Cerebellar cortex (tissue), 1 donor: ENCODE data around the gene UNC5C.

Experiments
- DNase-seq: peaks from one replicate; pipeline ENCODE4 v3.0.0-alpha.2; 2015; ENCODE audit warnings: low spot score

The UNC5C gene

GRCh38 chr4:95343235-95343634, 205.5 kb downstream of the UNC5C start:
- DNase-seq: no peak

- DNase-seq: no peak
These were observed 208.6 kb downstream of the UNC5C start for GRCh38 chr4:95340191-95340590.

GRCh38 chr4:95325665-95326064, 223.1 kb downstream of the UNC5C start:
- DNase-seq: no peak

GRCh38 chr4:95319169-95319568, 229.6 kb downstream of the UNC5C start:
- peak; percentile 15 for DNase-seq

- DNase-seq: no peak
These were observed 230.3 kb downstream of the UNC5C start for GRCh38 chr4:95318483-95318882.

GRCh38 chr4:95318044-95318443, 230.7 kb downstream of the UNC5C start:
- DNase-seq: no peak

GRCh38 chr4:95317085-95317793, 231.5 kb downstream of the UNC5C start:
- DNase-seq: peak; percentile 30

GRCh38 chr4:95314573-95314972, 234.2 kb downstream of the UNC5C start:
- no peak for DNase-seq

GRCh38 chr4:95304898-95305297, 243.9 kb downstream of the UNC5C start:
- DNase-seq: no peak

GRCh38 chr4:95300304-95300703, 248.5 kb downstream of the UNC5C start:
- no peak for DNase-seq

GRCh38 chr4:95296052-95296451, 252.7 kb downstream of the UNC5C start:
- no peak for DNase-seq

- DNase-seq: no peak
These were observed 253.6 kb downstream of the UNC5C start for GRCh38 chr4:95295157-95295556.

GRCh38 chr4:95294321-95294720, 254.5 kb downstream of the UNC5C start:
- DNase-seq: no peak

- DNase-seq: no peak
These were observed 255.8 kb downstream of the UNC5C start for GRCh38 chr4:95293014-95293413.

GRCh38 chr4:95290702-95291101, 258.1 kb downstream of the UNC5C start:
- DNase-seq: no peak

GRCh38 chr4:95289028-95289634, 259.6 kb downstream of the UNC5C start:
- no peak for DNase-seq

GRCh38 chr4:95288552-95288951, 260.2 kb downstream of the UNC5C start:
- no peak for DNase-seq

GRCh38 chr4:95285797-95286196, 263.0 kb downstream of the UNC5C start:
- DNase-seq: no peak

GRCh38 chr4:95284655-95285054, 264.1 kb downstream of the UNC5C start:
- DNase-seq: no peak

GRCh38 chr4:95283320-95283719, 265.5 kb downstream of the UNC5C start:
- no peak for DNase-seq

GRCh38 chr4:95272797-95273196, 276.0 kb downstream of the UNC5C start:
- DNase-seq: no peak

GRCh38 chr4:95272036-95272435, 276.7 kb downstream of the UNC5C start:
- no peak for DNase-seq

- no peak for DNase-seq
These were observed 279.8 kb downstream of the UNC5C start for GRCh38 chr4:95268819-95269565.
